Caco-2 (cell line): ENCODE data around the gene YPEL3. TPM values are rescaled to one million over a fixed set of nuclear protein-coding genes. Genes with fewer than 3 reads are reported as not detected.
"Not testable (repeated sequence)": the region's sequence is repeated elsewhere in the genome, so short reads cannot be mapped to it uniquely, and the experiment has no call there.

Experiments used
- BruUV-seq: library from RNA; stranded (reverse); fragments of 400-500 nt; replicated peaks from 2 replicates; lab custom pipeline; 2021; lab: Mats Ljungman, UMichigan
- CTCF ChIA-PET: fragments of 300-600 bp; sonication (Branson Sonifier 250); formaldehyde crosslinking; loops from one replicate; lab custom pipeline; 2022; ENCODE audit warnings: antibody characterized with exemption; lab: Charles Lee
- POLR2A ChIA-PET: fragments of 300-600 bp; sonication (Branson Sonifier 250); formaldehyde crosslinking; loops from one replicate; lab custom pipeline; 2022; ENCODE audit warnings: antibody characterized with exemption; lab: Charles Lee
- DNase-seq, 2 experiments: peaks; one replicate each; pipeline versions ENCODE4 v3.0.0 to v3.0.0-alpha.2; 2020 to 2022
- H3K27me3 ChIP-seq: replicated peaks from 2 replicates; pipeline ENCODE4 v1.6.0; 2011; ENCODE audit warnings: low read length; ENCODE audit not compliant: control insufficient read depth, insufficient read depth
- H3K36me3 ChIP-seq: 2 replicates; pipeline ENCODE4 v1.5.1; 2011; ENCODE audit warnings: low read length; ENCODE audit not compliant: control insufficient read depth, insufficient read depth
- H3K4me1 ChIP-seq: fragments of 250-450 bp; sonication (Bioruptor Pico); 2 replicates; pipeline ENCODE4 v1.5.1; 2020; ENCODE audit warnings: mild to moderate bottlenecking
- H3K4me3 ChIP-seq: 2 replicates; pipeline ENCODE4 v1.5.1; 2011; ENCODE audit warnings: low read depth, mild to moderate bottlenecking, control low read depth, low read length
- H3K9me3 ChIP-seq: fragments of 250-450 bp; sonication (Bioruptor Pico); 2 replicates; pipeline ENCODE4 v1.5.1; 2020; ENCODE audit warnings: mild to moderate bottlenecking, moderate library complexity
- H3K27ac Mint-ChIP-seq: one replicate; pipeline ENCODE4 v1.8.0; 2022; ENCODE audit warnings: mixed read lengths; ENCODE audit not compliant: unreplicated experiment
- H3K27me3 Mint-ChIP-seq: one replicate; pipeline ENCODE4 v1.8.0; 2022; ENCODE audit warnings: mixed read lengths; ENCODE audit not compliant: insufficient read depth, unreplicated experiment
- H3K36me3 Mint-ChIP-seq: one replicate; pipeline ENCODE4 v1.8.0; 2022; ENCODE audit warnings: mild to moderate bottlenecking, mixed read lengths; ENCODE audit not compliant: insufficient read depth, unreplicated experiment
- H3K4me1 Mint-ChIP-seq: one replicate; pipeline ENCODE4 v1.8.0; 2022; ENCODE audit warnings: low read depth, mixed read lengths; ENCODE audit not compliant: unreplicated experiment
- H3K4me3 Mint-ChIP-seq: one replicate; pipeline ENCODE4 v1.8.0; 2022; ENCODE audit warnings: mild to moderate bottlenecking, moderate library complexity, mixed read lengths; ENCODE audit not compliant: unreplicated experiment
- H3K9me3 Mint-ChIP-seq: one replicate; pipeline ENCODE4 v1.8.0; 2022; ENCODE audit warnings: mixed read lengths; ENCODE audit not compliant: unreplicated experiment
- intact Hi-C: fragments of 100-400 bp; cut with micrococcal nuclease; formaldehyde crosslinking; loops from one replicate; pipeline ENCODE4 v1.10.0; 2022; ENCODE audit not compliant: unreplicated experiment
- total RNA-seq: library from RNA; stranded (reverse); gene quantifications from 2 replicates; pipeline ENCODE4 v1.2.3, GENCODE V29; 2022
- TF ChIP-seq, protein P1 (sequence below), 2 experiments: fragments of 200-600 bp in 1 of 2; IDR thresholded peaks; 1 replicate in 1 of 2; 2 replicates in 1 of 2; pipeline versions ENCODE4 v1.5.1 to v1.8.0; 2011 to 2022; ENCODE audit warnings: antibody characterized with exemption in 1 of 2, control low read depth in 1 of 2, inconsistent platforms in 1 of 2, low read depth in 1 of 2, low read length in 1 of 2, mild to moderate bottlenecking in 1 of 2, moderate library complexity in 1 of 2; ENCODE audit not compliant: insufficient read depth in 1 of 2, severe bottlenecking in 1 of 2, unreplicated experiment in 1 of 2

Gene YPEL3
- total RNA-seq, 1 experiment from 2014 or later: 26.3 TPM

- BruUV-seq: no TSS peak
- intact Hi-C loops: no loop called here
Observed at GRCh38 chr16:30127993-30128392, 32.0 kb upstream of the YPEL3 start.

DNA sequence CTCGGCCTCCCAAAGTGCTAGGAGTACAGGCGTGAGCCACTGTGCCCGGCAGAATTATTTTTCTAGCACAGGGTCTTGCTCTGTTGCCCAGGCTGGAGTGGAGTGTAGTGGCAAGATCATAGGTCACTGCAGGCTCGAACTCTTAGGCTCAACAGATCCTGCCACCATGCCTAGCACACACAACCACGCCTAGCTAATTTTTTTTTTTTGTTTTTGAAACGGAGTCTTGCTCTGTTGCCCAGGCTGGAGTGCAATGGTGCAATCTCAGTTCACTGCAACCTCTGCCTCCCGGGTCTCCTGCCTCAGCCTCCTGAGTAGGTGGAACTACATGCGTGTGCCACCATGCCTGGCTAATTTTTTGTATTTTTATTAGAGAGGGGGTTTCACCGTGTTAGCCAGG, 29.7 kb upstream of the YPEL3 start:
- CTCF ChIA-PET, H3K27me3 Mint-ChIP-seq, DNase-seq, H3K36me3 ChIP-seq, intact Hi-C loops, H3K4me3 Mint-ChIP-seq, H3K27me3 ChIP-seq, BruUV-seq, H3K4me1 Mint-ChIP-seq, H3K4me1 ChIP-seq, H3K4me3 ChIP-seq, H3K9me3 ChIP-seq, H3K9me3 Mint-ChIP-seq, H3K27ac Mint-ChIP-seq, POLR2A ChIA-PET: not testable (repeated sequence)
- peaks cover 17% of the 10 kb centered on the region for H3K36me3 Mint-ChIP-seq

More at GRCh38 chr16:30127993-30128392, 32.0 kb upstream of the YPEL3 start:
- Mint-ChIP-seq H3K4me1 (peaks cover 6% of the 10 kb centered on the region), H3K36me3 (peaks cover 12% of the 10 kb centered on the region), H3K27me3 (no peaks in the 10 kb centered on the region), H3K27ac (no peak overlapping the region), H3K9me3 (no peaks in the 10 kb centered on the region), H3K4me3 (no peak overlapping the region)
- POLR2A ChIA-PET: interaction anchor here (0.6 kb wide), 1 partner anchor 10 kb away, joined by 3 read pairs; no protein-coding TSS in a partner anchor
- no peak overlapping the region for H3K4me3 ChIP-seq
- no peaks in the 10 kb centered on the region for H3K9me3 ChIP-seq
- CTCF ChIA-PET: no interaction called here
- H3K4me1 ChIP-seq: no peaks in the 10 kb centered on the region
- H3K36me3 ChIP-seq: no peaks in the 10 kb centered on the region
- DNase-seq: no peak
- TF ChIP-seq, protein P1, sequence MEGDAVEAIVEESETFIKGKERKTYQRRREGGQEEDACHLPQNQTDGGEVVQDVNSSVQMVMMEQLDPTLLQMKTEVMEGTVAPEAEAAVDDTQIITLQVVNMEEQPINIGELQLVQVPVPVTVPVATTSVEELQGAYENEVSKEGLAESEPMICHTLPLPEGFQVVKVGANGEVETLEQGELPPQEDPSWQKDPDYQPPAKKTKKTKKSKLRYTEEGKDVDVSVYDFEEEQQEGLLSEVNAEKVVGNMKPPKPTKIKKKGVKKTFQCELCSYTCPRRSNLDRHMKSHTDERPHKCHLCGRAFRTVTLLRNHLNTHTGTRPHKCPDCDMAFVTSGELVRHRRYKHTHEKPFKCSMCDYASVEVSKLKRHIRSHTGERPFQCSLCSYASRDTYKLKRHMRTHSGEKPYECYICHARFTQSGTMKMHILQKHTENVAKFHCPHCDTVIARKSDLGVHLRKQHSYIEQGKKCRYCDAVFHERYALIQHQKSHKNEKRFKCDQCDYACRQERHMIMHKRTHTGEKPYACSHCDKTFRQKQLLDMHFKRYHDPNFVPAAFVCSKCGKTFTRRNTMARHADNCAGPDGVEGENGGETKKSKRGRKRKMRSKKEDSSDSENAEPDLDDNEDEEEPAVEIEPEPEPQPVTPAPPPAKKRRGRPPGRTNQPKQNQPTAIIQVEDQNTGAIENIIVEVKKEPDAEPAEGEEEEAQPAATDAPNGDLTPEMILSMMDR (IDR thresholded peaks at IDR 0.05; ENCODE audit: insufficient read depth in 1 of 2, low read depth in 1 of 2, low read length in 1 of 2, severe bottlenecking in 1 of 2, unreplicated experiment in 1 of 2): no peak
- H3K27me3 ChIP-seq: no peaks in the 10 kb centered on the region

GRCh38 chr16:30124985-30125379, 29.0 kb upstream of the YPEL3 start:
- no TSS peak for BruUV-seq
- POLR2A ChIA-PET: no interaction called here

More at GRCh38 chr16:30124985-30125379, 29.0 kb upstream of the YPEL3 start:
- H3K4me3 Mint-ChIP-seq: no peak overlapping the region
- no peaks in the 10 kb centered on the region for H3K27me3 Mint-ChIP-seq
- Histone ChIP-seq H3K4me3 (no peak overlapping the region), H3K36me3 (0 out of 2 replicates have a peak, but pooled peaks cover 1% of the 10 kb centered on the region), H3K27me3 (no peaks in the 10 kb centered on the region), H3K9me3 (no peaks in the 10 kb centered on the region), H3K4me1 (peaks cover 7% of the 10 kb centered on the region)
- H3K9me3 Mint-ChIP-seq: no peaks in the 10 kb centered on the region
- no peak overlapping the region for H3K27ac Mint-ChIP-seq
- TF ChIP-seq, protein P1 (IDR thresholded peaks at IDR 0.05; ENCODE audit: insufficient read depth in 1 of 2, low read depth in 1 of 2, low read length in 1 of 2, severe bottlenecking in 1 of 2, unreplicated experiment in 1 of 2): no peak
- H3K4me1 Mint-ChIP-seq: peaks cover 6% of the 10 kb centered on the region
- DNase-seq: no peak
- intact Hi-C loops: no loop called here
- CTCF ChIA-PET: interaction anchor here (1.0 to 2.2 kb wide), 2 partner anchors 13 to 34 kb away, joined by 3 to 8 read pairs; partner anchors contain the start of gene TBX6
- peaks cover 17% of the 10 kb centered on the region for H3K36me3 Mint-ChIP-seq
